B cell (primary cell): ENCODE measurements around the gene BCO1. TPM values are rescaled to one million over a fixed set of nuclear protein-coding genes. Genes with fewer than 3 reads are reported as not detected.

Experiments
- ATAC-seq: fragments of 200-7000 bp; cut with Tn5 transposase; one replicate; pipeline ENCODE4 v1.10.0; 2021; ENCODE audit warnings: low read depth, mild to moderate bottlenecking, moderate number of reproducible peaks, moderate library complexity
- CTCF ChIA-PET: fragments of 350-600 bp; sonication (Branson Sonifier 250); formaldehyde crosslinking; loops from one replicate; lab custom pipeline; 2021; ENCODE audit warnings: antibody characterized with exemption, inconsistent platforms; lab: Charles Lee
- POLR2A ChIA-PET: fragments of 350-600 bp; sonication (Branson Sonifier 250); formaldehyde crosslinking; loops from one replicate; lab custom pipeline; 2021; ENCODE audit warnings: antibody characterized with exemption; lab: Charles Lee
- DNase-seq: peaks from one replicate; pipeline ENCODE4 v3.0.0; 2013
- H2AFZ ChIP-seq: 2 replicates; pipeline ENCODE4 v1.6.1; 2012; ENCODE audit warnings: mild to moderate bottlenecking, low read depth, low read length; ENCODE audit not compliant: insufficient read depth, poor library complexity, severe bottlenecking
- H3K27ac ChIP-seq, 2 donors: 1 replicate in 1 of 2; 2 replicates in 1 of 2; pipeline ENCODE4 v1.5.1; 2012 to 2013; ENCODE audit warnings: low read length in 2 of 2, mild to moderate bottlenecking in 2 of 2, moderate library complexity in 1 of 2
- H3K27me3 ChIP-seq, 4 experiments: fragments of 200-600 bp in 1 of 4; sonication (generic) in 1 of 4; replicated peaks in 1 of 4; 1 replicate in 2 of 4; 2 replicates in 2 of 4; pipeline versions ENCODE4 v1.6.1 to v1.7.0; 2013 to 2016; ENCODE audit warnings: low read length in 3 of 4, mild to moderate bottlenecking in 2 of 4, mixed read lengths in 1 of 4, moderate library complexity in 1 of 4; ENCODE audit not compliant: insufficient read depth in 4 of 4, control insufficient read depth in 3 of 4; ENCODE audit errors: control extremely low read depth in 1 of 4
- H3K36me3 ChIP-seq, 2 experiments: replicated peaks in 1 of 2; 1 replicate in 1 of 2; 2 replicates in 1 of 2; pipeline versions ENCODE4 v1.6.1 to v1.7.1; 2013; ENCODE audit warnings: low read length in 1 of 2; ENCODE audit not compliant: insufficient read depth in 2 of 2, control insufficient read depth in 1 of 2; ENCODE audit errors: control extremely low read depth in 1 of 2, extremely low read depth in 1 of 2
- H3K4me1 ChIP-seq, 2 donors: fragments of 200-600 bp in 1 of 2; sonication (generic) in 1 of 2; 1 replicate in 1 of 2; 2 replicates in 1 of 2; pipeline versions ENCODE4 v1.5.1 to v1.6.1; 2013 to 2017; ENCODE audit warnings: low read length in 2 of 2; ENCODE audit not compliant: control insufficient read depth in 2 of 2, insufficient read depth in 2 of 2
- H3K4me2 ChIP-seq: replicated peaks from 2 replicates; pipeline ENCODE3; 2012; ENCODE audit warnings: mild to moderate bottlenecking, low read depth, low read length; ENCODE audit not compliant: poor library complexity, severe bottlenecking
- H3K4me3 ChIP-seq, 5 experiments: fragments of 200-600 bp in 1 of 5; sonication (generic) in 1 of 5; 1 replicate in 3 of 5; 2 replicates in 2 of 5; pipeline versions ENCODE4 v1.5.1 to v1.7.0; 2011 to 2016; ENCODE audit warnings: low read length in 4 of 5, mild to moderate bottlenecking in 4 of 5, low read depth in 2 of 5, control low read depth in 1 of 5, moderate library complexity in 1 of 5; ENCODE audit not compliant: insufficient read depth in 1 of 5; ENCODE audit errors: control extremely low read depth in 1 of 5, extremely low read depth in 1 of 5
- H3K79me2 ChIP-seq: fragments of 200-600 bp; sonication (generic); one replicate; pipeline ENCODE4 v1.6.0; 2016; ENCODE audit warnings: low read length; ENCODE audit not compliant: control insufficient read depth, insufficient read depth
- H3K9ac ChIP-seq: fragments of 200-600 bp; sonication (generic); 2 replicates; pipeline ENCODE4 v1.6.1; 2017; ENCODE audit warnings: mild to moderate bottlenecking, low read length, moderate library complexity
- H3K9me3 ChIP-seq, 3 donors: one replicate each; pipeline versions ENCODE4 v1.6.1 to v1.7.1; 2013; ENCODE audit warnings: low read length in 2 of 3; ENCODE audit not compliant: control insufficient read depth in 2 of 3, insufficient read depth in 1 of 3; ENCODE audit errors: control extremely low read depth in 1 of 3
- H4K20me1 ChIP-seq: 2 replicates; pipeline ENCODE4 v1.6.0; 2012; ENCODE audit warnings: mild to moderate bottlenecking, low read length; ENCODE audit not compliant: insufficient read depth, control insufficient read depth, poor library complexity, severe bottlenecking
- H3K27ac Mint-ChIP-seq: one replicate; pipeline ENCODE4 v1.8.0; 2021; ENCODE audit warnings: mixed read lengths
- H3K27me3 Mint-ChIP-seq: one replicate; pipeline ENCODE4 v1.8.0; 2021; ENCODE audit warnings: mixed read lengths
- H3K4me1 Mint-ChIP-seq: one replicate; pipeline ENCODE4 v1.8.0; 2021; ENCODE audit warnings: mixed read lengths
- H3K4me3 Mint-ChIP-seq: one replicate; pipeline ENCODE4 v1.8.0; 2021; ENCODE audit warnings: mixed read lengths
- H3K9me3 Mint-ChIP-seq: one replicate; pipeline ENCODE4 v1.8.0; 2022; ENCODE audit warnings: mixed read lengths; ENCODE audit not compliant: insufficient read depth
- EZH2 ChIP-seq: IDR thresholded peaks from 2 replicates; pipeline ENCODE4 v1.6.1; 2012; ENCODE audit warnings: borderline replicate concordance, low read depth, mild to moderate bottlenecking, moderate library complexity, low read length; ENCODE audit not compliant: insufficient read depth, poor library complexity, severe bottlenecking
- WGBS: methylation state at CpG from one replicate; pipeline ENCODE4 v1.1.5; 2013; ENCODE audit warnings: missing lambda C conversion rate; ENCODE audit not compliant: insufficient coverage; 5-methylcytosine and 5-hydroxymethylcytosine counted together
- intact Hi-C: fragments of 100-400 bp; cut with micrococcal nuclease; formaldehyde crosslinking; loops from one replicate; pipeline ENCODE4 v1.10.0; 2022
- polyA plus RNA-seq: library from polyadenylated mRNA; depleted of rRNA; stranded (reverse); fragments of >200 nt; gene quantifications from 2 replicates; pipeline ENCODE4 v1.2.3, GENCODE V29; 2012
- total RNA-seq, 2 donors: library from RNA; stranded (reverse); fragments of 120-200 nt in 1 of 2; gene quantifications; 1 replicate in 1 of 2; 2 replicates in 1 of 2; pipeline versions ENCODE4 v1.2.3 to v1.2.4, GENCODE V29; 2013 to 2022
- TF ChIP-seq, protein P1 (sequence below): fragments of 200-600 bp; IDR thresholded peaks from one replicate; pipeline ENCODE4 v1.8.0; 2022; ENCODE audit warnings: antibody characterized with exemption, mild to moderate bottlenecking

Gene BCO1
- total and polyA plus RNA-seq, 2 donors (not counting 1 experiment from before 2014, with no cell fraction given) = not detected

- Histone ChIP-seq H2AFZ (no peak overlapping the region), H3K36me3 (no peaks in the 10 kb centered on the region), H4K20me1 (no peaks in the 10 kb centered on the region), H3K27me3 (no peaks in the 10 kb centered on the region), H3K27ac (no peak overlapping the region), H3K9ac (no peak overlapping the region), H3K4me1 (no peaks in the 10 kb centered on the region), H3K4me3 (no peak overlapping the region), H3K4me2 (no peak overlapping the region), H3K9me3 (no peaks in the 10 kb centered on the region), H3K79me2 (no peaks in the 10 kb centered on the region)
- Mint-ChIP-seq H3K9me3 (no peaks in the 10 kb centered on the region), H3K4me3 (no peak overlapping the region), H3K27ac (no peak overlapping the region), H3K27me3 (peaks cover 6% of the 10 kb centered on the region), H3K4me1 (no peaks in the 10 kb centered on the region)
- ATAC-seq = no peak
- WGBS = 86% methylated on average over 9 of the region's 9 CpGs
- TF ChIP-seq, protein P1, sequence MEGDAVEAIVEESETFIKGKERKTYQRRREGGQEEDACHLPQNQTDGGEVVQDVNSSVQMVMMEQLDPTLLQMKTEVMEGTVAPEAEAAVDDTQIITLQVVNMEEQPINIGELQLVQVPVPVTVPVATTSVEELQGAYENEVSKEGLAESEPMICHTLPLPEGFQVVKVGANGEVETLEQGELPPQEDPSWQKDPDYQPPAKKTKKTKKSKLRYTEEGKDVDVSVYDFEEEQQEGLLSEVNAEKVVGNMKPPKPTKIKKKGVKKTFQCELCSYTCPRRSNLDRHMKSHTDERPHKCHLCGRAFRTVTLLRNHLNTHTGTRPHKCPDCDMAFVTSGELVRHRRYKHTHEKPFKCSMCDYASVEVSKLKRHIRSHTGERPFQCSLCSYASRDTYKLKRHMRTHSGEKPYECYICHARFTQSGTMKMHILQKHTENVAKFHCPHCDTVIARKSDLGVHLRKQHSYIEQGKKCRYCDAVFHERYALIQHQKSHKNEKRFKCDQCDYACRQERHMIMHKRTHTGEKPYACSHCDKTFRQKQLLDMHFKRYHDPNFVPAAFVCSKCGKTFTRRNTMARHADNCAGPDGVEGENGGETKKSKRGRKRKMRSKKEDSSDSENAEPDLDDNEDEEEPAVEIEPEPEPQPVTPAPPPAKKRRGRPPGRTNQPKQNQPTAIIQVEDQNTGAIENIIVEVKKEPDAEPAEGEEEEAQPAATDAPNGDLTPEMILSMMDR = no peak
- no peak for TF ChIP-seq EZH2
- intact Hi-C loops = no loop called here
- POLR2A ChIA-PET = no interaction called here
- DNase-seq = no peak
- CTCF ChIA-PET = interaction anchor here (0.5 kb wide), 1 partner anchor 37 kb away, joined by 3 read pairs; no protein-coding TSS in a partner anchor
These were observed 19.3 kb upstream of the BCO1 start for GRCh38 chr16:81219151-81219550.

GRCh38 chr16:81220349-81220748 lies 18.1 kb upstream of the BCO1 start:
- no peak overlapping the region for H3K4me3 ChIP-seq
- DNase-seq (no peak), ATAC-seq (no peak)
- no peak overlapping the region for H3K27ac Mint-ChIP-seq
- H3K4me2 ChIP-seq = no peak overlapping the region
- 71% methylated on average over 7 of the region's 9 CpGs for WGBS
- no peaks in the 10 kb centered on the region for H3K9me3 ChIP-seq
- H3K27me3 ChIP-seq = no peaks in the 10 kb centered on the region
- no peaks in the 10 kb centered on the region for H3K36me3 ChIP-seq
- no peaks in the 10 kb centered on the region for H4K20me1 ChIP-seq
- no peaks in the 10 kb centered on the region for H3K9me3 Mint-ChIP-seq
- H3K9ac ChIP-seq = no peak overlapping the region
- peaks cover 16% of the 10 kb centered on the region for H3K27me3 Mint-ChIP-seq
- H3K4me1 Mint-ChIP-seq = no peaks in the 10 kb centered on the region
- CTCF ChIA-PET = no interaction called here
- no peak overlapping the region for H3K27ac ChIP-seq
- no peak overlapping the region for H2AFZ ChIP-seq
- POLR2A ChIA-PET = no interaction called here
- intact Hi-C loops = no loop called here
- no peaks in the 10 kb centered on the region for H3K4me1 ChIP-seq
- H3K79me2 ChIP-seq = no peaks in the 10 kb centered on the region
- TF ChIP-seq EZH2 = no peak
- no peak overlapping the region for H3K4me3 Mint-ChIP-seq
